Cardiac fibroblast (primary cell): ENCODE data around the gene NT5DC1.

Source experiments
- DNase-seq, 2 donors: peaks; one replicate each; pipeline versions ENCODE4 v3.0.0 to v3.0.0-alpha.2; 2010; ENCODE audit warnings: low read depth in 2 of 2
- H3K4me3 ChIP-seq, 2 donors: replicated peaks in 1 of 2; 1 replicate in 1 of 2; 2 replicates in 1 of 2; pipeline ENCODE4 v1.5.1; 2011; ENCODE audit warnings: low read depth in 2 of 2, low read length in 2 of 2, mild to moderate bottlenecking in 2 of 2, moderate library complexity in 1 of 2
- TF ChIP-seq, protein P1 (sequence below): IDR thresholded peaks from one replicate; pipeline ENCODE4 v1.5.1; 2011; ENCODE audit warnings: low read depth, mild to moderate bottlenecking, low read length, inconsistent platforms

NT5DC1 gene

DNA sequence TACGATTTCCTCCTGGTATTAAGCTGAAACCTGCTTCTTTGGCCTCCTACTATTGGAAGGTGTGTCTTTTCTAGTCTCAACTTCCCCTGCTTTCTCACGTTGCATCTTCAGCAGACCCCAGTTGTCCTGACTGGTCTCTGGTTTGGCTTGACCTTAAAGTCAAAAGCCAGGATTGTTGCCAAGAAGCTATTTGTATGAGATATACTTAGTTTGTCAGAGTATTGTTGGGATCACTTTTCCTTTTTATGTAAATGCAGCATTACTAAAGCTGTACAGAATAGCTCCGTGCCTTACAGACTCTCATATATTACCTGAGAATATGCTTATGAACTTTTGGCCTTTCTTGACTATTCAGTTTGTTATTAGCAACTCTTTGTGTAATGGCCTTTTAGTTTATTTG, 92.1 kb downstream of the NT5DC1 start:
- peak; percentile 12 to 18 for DNase-seq
- TF ChIP-seq, protein P1, sequence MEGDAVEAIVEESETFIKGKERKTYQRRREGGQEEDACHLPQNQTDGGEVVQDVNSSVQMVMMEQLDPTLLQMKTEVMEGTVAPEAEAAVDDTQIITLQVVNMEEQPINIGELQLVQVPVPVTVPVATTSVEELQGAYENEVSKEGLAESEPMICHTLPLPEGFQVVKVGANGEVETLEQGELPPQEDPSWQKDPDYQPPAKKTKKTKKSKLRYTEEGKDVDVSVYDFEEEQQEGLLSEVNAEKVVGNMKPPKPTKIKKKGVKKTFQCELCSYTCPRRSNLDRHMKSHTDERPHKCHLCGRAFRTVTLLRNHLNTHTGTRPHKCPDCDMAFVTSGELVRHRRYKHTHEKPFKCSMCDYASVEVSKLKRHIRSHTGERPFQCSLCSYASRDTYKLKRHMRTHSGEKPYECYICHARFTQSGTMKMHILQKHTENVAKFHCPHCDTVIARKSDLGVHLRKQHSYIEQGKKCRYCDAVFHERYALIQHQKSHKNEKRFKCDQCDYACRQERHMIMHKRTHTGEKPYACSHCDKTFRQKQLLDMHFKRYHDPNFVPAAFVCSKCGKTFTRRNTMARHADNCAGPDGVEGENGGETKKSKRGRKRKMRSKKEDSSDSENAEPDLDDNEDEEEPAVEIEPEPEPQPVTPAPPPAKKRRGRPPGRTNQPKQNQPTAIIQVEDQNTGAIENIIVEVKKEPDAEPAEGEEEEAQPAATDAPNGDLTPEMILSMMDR = no peak
- no peak overlapping the region for H3K4me3 ChIP-seq

DNA sequence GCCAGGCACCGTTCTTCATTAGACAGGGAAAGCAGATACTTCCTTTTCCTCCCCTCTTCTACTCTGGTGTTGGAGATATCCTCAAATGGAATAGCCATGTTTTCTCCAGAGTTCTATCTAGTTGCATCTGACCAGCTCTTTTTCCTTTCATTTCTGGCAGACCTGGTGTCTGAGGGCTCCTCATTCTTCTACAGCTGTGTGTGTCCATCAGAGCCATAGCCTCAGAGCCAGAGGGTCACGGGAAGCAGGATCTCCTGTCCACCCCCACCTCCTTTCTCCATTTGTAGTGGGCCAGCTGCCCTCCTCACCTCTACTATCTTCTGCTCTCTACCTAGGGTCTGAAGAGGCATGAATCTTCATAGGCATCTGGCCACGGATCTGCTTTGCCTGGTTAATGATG, 96.2 kb downstream of the NT5DC1 start:
- TF ChIP-seq, protein P1 = no peak
- no peak for DNase-seq

DNA sequence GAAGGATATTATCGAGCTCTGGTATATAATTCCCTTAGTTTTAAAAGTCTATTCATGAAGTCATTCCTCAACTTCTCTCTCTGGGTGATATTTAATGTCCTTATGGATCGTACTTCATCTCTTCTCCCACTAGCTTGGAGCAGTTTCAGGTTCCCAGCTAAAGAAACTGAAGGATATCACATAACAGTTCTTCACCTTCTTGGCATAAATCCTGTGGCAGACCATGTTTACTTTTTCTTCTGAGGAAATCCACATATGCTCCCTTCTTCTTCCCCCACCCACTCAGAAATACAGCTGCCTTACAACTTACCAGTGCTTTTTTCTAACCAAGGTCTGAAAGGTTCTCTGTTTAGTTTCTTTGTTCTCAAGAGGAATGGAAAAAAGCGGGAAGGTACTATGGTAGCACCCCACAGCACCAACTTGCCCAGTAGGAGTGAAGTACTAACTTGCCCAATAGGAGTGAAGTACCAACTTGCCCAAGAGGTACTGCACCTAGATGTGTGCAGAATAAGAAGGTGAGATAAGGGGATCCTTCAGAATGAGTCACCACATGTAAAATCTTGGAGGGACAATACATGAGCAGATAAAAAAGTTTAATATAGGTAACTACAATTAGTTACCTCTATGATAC, 100.1 kb downstream of the NT5DC1 start:
- DNase-seq = no peak
- no peak overlapping the region for H3K4me3 ChIP-seq
- TF ChIP-seq, protein P1 = no peak

More for the DNA sequence above, 96.2 kb downstream of the NT5DC1 start:
- no peak overlapping the region for H3K4me3 ChIP-seq

DNA sequence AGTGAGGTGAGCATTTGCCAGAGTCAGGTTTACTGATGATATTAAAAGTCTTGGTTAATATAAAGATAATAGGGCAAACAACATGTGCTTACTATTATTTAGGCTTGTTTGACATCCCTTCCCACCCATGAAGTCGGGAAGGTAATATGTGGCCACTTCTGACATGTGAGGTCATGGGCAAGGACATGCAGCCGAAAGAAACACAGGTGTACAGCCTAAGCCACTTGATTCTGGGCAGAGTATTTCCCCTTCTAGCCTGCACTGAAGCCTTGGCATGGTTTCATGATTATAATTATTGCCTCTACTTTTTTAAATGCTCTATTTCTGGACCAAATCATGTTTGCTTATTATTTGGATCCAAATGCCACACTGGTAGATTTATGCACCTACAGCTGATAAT, 100.9 kb downstream of the NT5DC1 start:
- no peak for DNase-seq
- no peak overlapping the region for H3K4me3 ChIP-seq
- TF ChIP-seq, protein P1 = no peak

DNA sequence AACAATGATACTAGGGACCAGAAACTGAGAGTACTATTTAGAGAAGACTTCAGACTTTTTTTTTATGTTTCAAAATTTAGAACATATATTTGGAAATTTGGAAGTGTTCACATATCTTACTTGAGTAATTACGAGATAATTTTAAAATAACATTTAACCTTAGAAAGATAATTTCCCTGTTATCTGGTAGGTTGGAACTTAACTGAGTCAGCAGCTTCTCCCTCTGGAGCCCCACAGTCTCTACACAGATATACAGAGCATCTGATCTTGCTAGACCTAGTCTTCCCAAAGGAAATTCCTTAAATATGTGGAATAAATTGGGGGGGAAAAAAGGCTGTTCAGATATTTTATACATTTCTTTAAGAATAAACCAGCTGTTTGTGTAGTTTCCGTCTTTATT, 104.6 kb downstream of the NT5DC1 start:
- TF ChIP-seq, protein P1 = no peak
- DNase-seq = no peak
- no peak overlapping the region for H3K4me3 ChIP-seq

DNA sequence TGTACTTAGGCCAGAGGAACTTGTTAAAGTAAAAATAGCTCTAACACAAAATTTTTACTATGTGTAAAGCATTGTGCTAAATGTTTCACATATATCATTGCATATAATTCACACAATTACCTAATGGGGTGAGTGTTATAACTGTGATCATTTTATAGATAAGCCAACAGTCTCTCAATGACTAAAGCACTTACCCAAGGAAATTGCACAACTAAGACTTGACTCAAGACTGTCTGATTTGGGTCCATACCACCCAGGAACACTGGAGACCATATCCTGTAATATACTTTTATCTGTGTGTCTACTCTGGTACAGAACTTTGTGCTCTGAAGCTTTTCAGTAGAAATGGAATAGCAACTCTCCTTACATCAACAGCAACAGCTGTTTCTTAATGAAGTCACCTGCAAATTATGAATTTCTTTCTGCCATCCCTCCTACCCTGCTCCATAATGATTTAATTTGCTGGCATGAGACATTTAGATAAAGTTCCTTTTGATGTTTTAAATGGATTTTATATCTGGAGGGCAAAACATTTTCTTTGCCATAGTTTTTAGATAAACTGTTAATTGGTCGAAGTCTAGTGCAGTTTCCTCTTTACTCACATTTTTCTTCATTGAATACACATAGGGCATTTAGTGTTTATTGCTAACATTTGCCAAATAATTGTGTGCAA, 105.7 kb downstream of the NT5DC1 start:
- no peak overlapping the region for H3K4me3 ChIP-seq
- TF ChIP-seq, protein P1 = no peak
- peak; percentile 33 to 63 for DNase-seq
